ENCODE measurements around the gene CD200R1. TPM values are rescaled to one million over a fixed set of nuclear protein-coding genes. Genes with fewer than 3 reads are reported as not detected.

Gene CD200R1
- total RNA-seq, 1 experiment from 2014 or later, result not detected

DNA sequence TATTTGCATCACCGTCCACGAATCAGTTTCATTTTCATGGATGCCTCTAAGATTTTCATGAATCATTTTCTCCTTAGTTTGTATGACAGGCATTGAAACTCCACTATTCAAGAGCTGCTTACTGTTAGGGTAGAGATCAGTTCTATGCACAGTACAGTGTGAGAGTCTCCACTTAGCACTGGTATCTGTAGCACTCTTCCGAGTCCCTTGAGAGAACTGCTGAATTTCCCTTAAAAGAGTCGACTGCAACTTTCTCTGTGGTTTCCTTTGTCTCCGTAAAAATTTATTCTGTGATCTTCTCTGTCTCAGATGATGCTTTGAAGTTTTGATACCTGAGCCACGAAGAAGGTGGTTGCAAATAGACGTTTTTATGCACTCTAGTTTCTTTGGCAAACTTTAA lies 30.7 kb upstream of the CD200R1 start:
- Histone ChIP-seq H2BK20ac (ENCODE audit: low read depth, low read length, poor library complexity, severe bottlenecking) (no peak overlapping the region), H3K9ac (ENCODE audit: extremely low read depth, insufficient read length, low read length) (no peak overlapping the region), H3K27me3 (ENCODE audit: insufficient read depth, low read length) (no peaks in the 10 kb centered on the region), H2AFZ (ENCODE audit: low read length) (no peak overlapping the region), H2BK5ac (ENCODE audit: insufficient read length, low read length) (no peak overlapping the region), H4K8ac (replicated peaks; ENCODE audit: insufficient read length, low read depth, low read length) (no peak overlapping the region), H4K20me1 (ENCODE audit: control insufficient read depth, insufficient read depth, insufficient read length) (no peaks in the 10 kb centered on the region), H3K56ac (ENCODE audit: insufficient read length, low read depth, low read length) (no peak overlapping the region), H3T11ph (ENCODE audit: low read length) (no peak overlapping the region), H3K79me2 (ENCODE audit: insufficient read depth, low read length) (0 out of 2 replicates have a peak, but pooled peaks cover 1% of the 10 kb centered on the region), H3K4me1 (ENCODE audit: insufficient read depth, low read length) (no peaks in the 10 kb centered on the region; the same call in 1 of the 2 replicates), H3K23ac (ENCODE audit: insufficient read length, low read depth, low read length) (no peak overlapping the region), H3K14ac (ENCODE audit: insufficient read depth, low read length) (no peak overlapping the region), H4K5ac (ENCODE audit: insufficient read length, low read depth, low read length) (no peak overlapping the region), H3K23me2 (ENCODE audit: insufficient read length, low read depth, low read length, poor library complexity, severe bottlenecking) (no peaks in the 10 kb centered on the region), H3K4ac (ENCODE audit: low read depth, low read length) (no peak overlapping the region), H3K9me3 (ENCODE audit: control insufficient read depth, low read depth, low read length) (no peaks in the 10 kb centered on the region), H4K91ac (ENCODE audit: insufficient read length, low read depth, low read length) (no peak overlapping the region), H2BK120ac (ENCODE audit: low read depth, low read length, poor library complexity, severe bottlenecking) (no peak overlapping the region), H2AK5ac (ENCODE audit: insufficient read length, low read length) (no peak overlapping the region), H3K79me1 (ENCODE audit: insufficient read depth, low read depth, low read length, poor library complexity, severe bottlenecking) (no peaks in the 10 kb centered on the region), H3K4me2 (ENCODE audit: insufficient read depth, insufficient read length, low read length) (no peak overlapping the region), H2BK12ac (ENCODE audit: insufficient read length, low read depth, low read length) (no peak overlapping the region), H3K27ac (ENCODE audit: insufficient read length, low read depth, low read length) (no peak overlapping the region), H2BK15ac (ENCODE audit: low read depth, low read length) (no peak overlapping the region), H3K18ac (ENCODE audit: insufficient read length, low read depth, low read length) (no peak overlapping the region)
- no peak overlapping the region for H3K4me3 Mint-ChIP-seq
- no peaks in the 10 kb centered on the region for H3K27me3 Mint-ChIP-seq (ENCODE audit: low read depth)
- H3K9me3 Mint-ChIP-seq, result no peaks in the 10 kb centered on the region
- TF ChIP-seq, protein P1, sequence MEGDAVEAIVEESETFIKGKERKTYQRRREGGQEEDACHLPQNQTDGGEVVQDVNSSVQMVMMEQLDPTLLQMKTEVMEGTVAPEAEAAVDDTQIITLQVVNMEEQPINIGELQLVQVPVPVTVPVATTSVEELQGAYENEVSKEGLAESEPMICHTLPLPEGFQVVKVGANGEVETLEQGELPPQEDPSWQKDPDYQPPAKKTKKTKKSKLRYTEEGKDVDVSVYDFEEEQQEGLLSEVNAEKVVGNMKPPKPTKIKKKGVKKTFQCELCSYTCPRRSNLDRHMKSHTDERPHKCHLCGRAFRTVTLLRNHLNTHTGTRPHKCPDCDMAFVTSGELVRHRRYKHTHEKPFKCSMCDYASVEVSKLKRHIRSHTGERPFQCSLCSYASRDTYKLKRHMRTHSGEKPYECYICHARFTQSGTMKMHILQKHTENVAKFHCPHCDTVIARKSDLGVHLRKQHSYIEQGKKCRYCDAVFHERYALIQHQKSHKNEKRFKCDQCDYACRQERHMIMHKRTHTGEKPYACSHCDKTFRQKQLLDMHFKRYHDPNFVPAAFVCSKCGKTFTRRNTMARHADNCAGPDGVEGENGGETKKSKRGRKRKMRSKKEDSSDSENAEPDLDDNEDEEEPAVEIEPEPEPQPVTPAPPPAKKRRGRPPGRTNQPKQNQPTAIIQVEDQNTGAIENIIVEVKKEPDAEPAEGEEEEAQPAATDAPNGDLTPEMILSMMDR (conservative IDR thresholded peaks at IDR 0.05), result no peak
- peaks cover 17 to 90% (median 69%) of the 10 kb centered on the region in 3 experiments; a peak in 6 of 7 replicates for H3K36me3 Mint-ChIP-seq (ENCODE audit: insufficient read depth in 1 of 3, low read depth in 3 of 3)
- DNase-seq, result no peak
- H3K27ac Mint-ChIP-seq, result no peak overlapping the region
- WGBS (ENCODE audit: extremely low coverage, insufficient read length, low lambda C conversion rate), result no CpG with 5 or more reads among the region's 7 CpGs
- peaks cover 6 to 8% of the 10 kb centered on the region in 2 experiments for H3K4me1 Mint-ChIP-seq

Data from H9 (cell line).